IMR-90 (cell line): ENCODE data around the gene KIAA1328. TPM values are rescaled to one million over a fixed set of nuclear protein-coding genes. Genes with fewer than 3 reads are reported as not detected.

Source experiments
- ATAC-seq: fragments of 200-7000 bp; cut with Tn5 transposase; 2 replicates; pipeline ENCODE4 v1.9.1; 2020; ENCODE audit warnings: low read depth, mild to moderate bottlenecking, moderate library complexity
- BruUV-seq: library from RNA; stranded (reverse); fragments of 400-500 nt; replicated peaks from 2 replicates; lab custom pipeline; 2021; lab: Mats Ljungman, UMichigan
- CTCF ChIA-PET: fragments of 300-600 bp; formaldehyde crosslinking; extraction: SDS; loops from one replicate; lab custom pipeline; 2021; ENCODE audit warnings: antibody characterized with exemption; lab: Yijun Ruan, JAX
- POLR2A ChIA-PET: fragments of 300-600 bp; sonication (Branson Sonifier 250); formaldehyde crosslinking; loops from one replicate; lab custom pipeline; 2022; ENCODE audit warnings: antibody characterized with exemption; ENCODE audit not compliant: unreplicated experiment; lab: Charles Lee
- DNase-seq: peaks from one replicate; pipeline ENCODE4 v3.0.0; 2013
- H2AFZ ChIP-seq: replicated peaks from 2 replicates; pipeline ENCODE3; 2013; ENCODE audit warnings: low read length, mild to moderate bottlenecking; ENCODE audit not compliant: poor library complexity
- H2AK5ac ChIP-seq: 2 replicates; pipeline ENCODE4 v1.6.1; 2013; ENCODE audit warnings: low read depth, low read length, inconsistent platforms
- H2AK9ac ChIP-seq: replicated peaks from 2 replicates; pipeline ENCODE3; 2013; ENCODE audit warnings: mild to moderate bottlenecking, low read depth, low read length, moderate library complexity; ENCODE audit not compliant: poor library complexity
- H2BK120ac ChIP-seq: 2 replicates; pipeline ENCODE4 v1.6.1; 2013; ENCODE audit warnings: low read depth, low read length, inconsistent platforms
- H2BK15ac ChIP-seq: 3 replicates; pipeline ENCODE4 v1.6.1; 2013; ENCODE audit warnings: low read depth, low read length, inconsistent platforms
- H2BK20ac ChIP-seq: 2 replicates; pipeline ENCODE4 v1.6.1; 2013; ENCODE audit warnings: low read depth, mild to moderate bottlenecking, inconsistent platforms, low read length, moderate library complexity
- H2BK5ac ChIP-seq: 2 replicates; pipeline ENCODE4 v1.6.1; 2013; ENCODE audit warnings: mild to moderate bottlenecking, low read depth, low read length, inconsistent platforms; ENCODE audit not compliant: poor library complexity, severe bottlenecking
- H3K14ac ChIP-seq: replicated peaks from 2 replicates; pipeline ENCODE4 v1.6.1; 2013; ENCODE audit warnings: low read depth, low read length, inconsistent platforms
- H3K18ac ChIP-seq: 2 replicates; pipeline ENCODE4 v1.6.1; 2013; ENCODE audit warnings: low read depth, low read length, control low read depth
- H3K23ac ChIP-seq: 2 replicates; pipeline ENCODE4 v1.6.1; 2013; ENCODE audit warnings: low read depth, low read length, inconsistent platforms
- H3K27ac ChIP-seq: 2 replicates; pipeline ENCODE4 v1.5.1; 2013; ENCODE audit warnings: mild to moderate bottlenecking, control low read depth, low read length; ENCODE audit not compliant: insufficient read depth
- H3K27me3 ChIP-seq: 2 replicates; pipeline ENCODE4 v1.6.1; 2013; ENCODE audit warnings: low read length; ENCODE audit not compliant: control insufficient read depth, insufficient read depth
- H3K36me3 ChIP-seq: 2 replicates; pipeline ENCODE4 v1.6.1; 2013; ENCODE audit warnings: low read length, mixed read lengths; ENCODE audit not compliant: control insufficient read depth, insufficient read depth
- H3K4ac ChIP-seq: 2 replicates; pipeline ENCODE4 v1.6.1; 2013; ENCODE audit warnings: low read depth, low read length, inconsistent platforms
- H3K4me1 ChIP-seq: 2 replicates; pipeline ENCODE4 v1.6.1; 2013; ENCODE audit warnings: low read length, mixed read lengths; ENCODE audit not compliant: control insufficient read depth, insufficient read depth
- H3K4me2 ChIP-seq: 2 replicates; pipeline ENCODE4 v1.6.1; 2013; ENCODE audit warnings: low read depth, mild to moderate bottlenecking, control low read depth, low read length, moderate library complexity
- H3K4me3 ChIP-seq: 2 replicates; pipeline ENCODE4 v1.5.1; 2013; ENCODE audit warnings: low read depth, mild to moderate bottlenecking, control low read depth, low read length, moderate library complexity; ENCODE audit not compliant: insufficient read depth
- H3K56ac ChIP-seq: 2 replicates; pipeline ENCODE4 v1.6.1; 2013; ENCODE audit warnings: low read length, inconsistent platforms; ENCODE audit not compliant: insufficient read depth; ENCODE audit errors: extremely low read depth
- H3K79me1 ChIP-seq, 2 experiments: 2 replicates each; pipeline ENCODE4 v1.6.1; 2013; ENCODE audit warnings: low read length in 2 of 2, inconsistent platforms in 1 of 2, low read depth in 1 of 2
- H3K9ac ChIP-seq: 2 replicates; pipeline ENCODE4 v1.6.1; 2013; ENCODE audit warnings: low read depth, low read length, control low read depth
- H3K9me1 ChIP-seq: 2 replicates; pipeline ENCODE4 v1.6.1; 2013; ENCODE audit warnings: low read length, inconsistent platforms; ENCODE audit not compliant: insufficient read depth
- H3K9me3 ChIP-seq: 2 replicates; pipeline ENCODE4 v1.6.1; 2013; ENCODE audit warnings: low read length; ENCODE audit not compliant: control insufficient read depth, insufficient read depth
- H4K20me1 ChIP-seq: 2 replicates; pipeline ENCODE4 v1.6.1; 2013; ENCODE audit warnings: low read length, inconsistent platforms; ENCODE audit not compliant: insufficient read depth
- H4K5ac ChIP-seq: 2 replicates; pipeline ENCODE4 v1.6.1; 2013; ENCODE audit warnings: mild to moderate bottlenecking, low read depth, low read length, control low read depth
- H4K8ac ChIP-seq, 2 experiments: 2 replicates each; pipeline ENCODE4 v1.6.1; 2013; ENCODE audit warnings: low read depth in 2 of 2, low read length in 2 of 2, control low read depth in 1 of 2, inconsistent platforms in 1 of 2
- H4K91ac ChIP-seq: 2 replicates; pipeline ENCODE4 v1.6.1; 2013; ENCODE audit warnings: low read depth, low read length, inconsistent platforms; ENCODE audit not compliant: insufficient read depth
- CHD1 ChIP-seq: IDR thresholded peaks from 2 replicates; pipeline ENCODE4 v1.6.1; 2012; ENCODE audit warnings: low read depth, low read length, improper control_type of control experiment
- MAFK ChIP-seq: IDR thresholded peaks from 2 replicates; pipeline ENCODE4 v1.6.1; 2012; ENCODE audit warnings: low read depth, low read length, improper control_type of control experiment
- MAZ ChIP-seq: IDR thresholded peaks from 2 replicates; pipeline ENCODE4 v1.6.1; 2012; ENCODE audit warnings: low read depth, mild to moderate bottlenecking, low read length, improper control_type of control experiment, moderate library complexity, borderline replicate concordance
- RAD21 ChIP-seq: IDR thresholded peaks from 2 replicates; pipeline ENCODE4 v1.6.1; 2012; ENCODE audit warnings: low read length, improper control_type of control experiment
- RCOR1 ChIP-seq: IDR thresholded peaks from 2 replicates; pipeline ENCODE4 v1.6.1; 2012; ENCODE audit warnings: mild to moderate bottlenecking, low read length, improper control_type of control experiment; ENCODE audit not compliant: insufficient replicate concordance
- WGBS, 2 experiments: methylation state at CpG; one replicate each; pipeline versions ENCODE4 v1.1.5 to v1.1.7; 2013; ENCODE audit warnings: missing lambda C conversion rate in 2 of 2; ENCODE audit not compliant: insufficient read length in 1 of 2; ENCODE audit errors: extremely low coverage in 2 of 2; 5-methylcytosine and 5-hydroxymethylcytosine counted together
- dilution Hi-C: fragments of 300-500 bp; cut with HindIII; formaldehyde crosslinking; loops from one replicate; pipeline ENCODE4 v1.14.3; 2018; ENCODE audit warnings: low sequenced_read_pairs; ENCODE audit not compliant: unreplicated experiment
- in situ Hi-C: fragments of 300-500 bp; cut with MboI; formaldehyde crosslinking; loops from 3 replicates; pipeline ENCODE4 v1.14.3; 2019; ENCODE audit warnings: low sequenced_read_pairs, inconsistent platforms, mixed read lengths
- intact Hi-C: fragments of 100-400 bp; cut with micrococcal nuclease; formaldehyde crosslinking; loops from 2 replicates; pipeline ENCODE4 v1.10.0; 2022
- polyA plus RNA-seq, 3 experiments: library from polyadenylated mRNA; depleted of rRNA; stranded (reverse); fragments of >200 nt; gene quantifications; 2 replicates each; pipeline ENCODE4 v1.2.3, GENCODE V29; 2012; ENCODE audit warnings: low replicate concordance in 1 of 3
- total RNA-seq: library from RNA; depleted of rRNA; stranded (reverse); fragments of >200 nt; gene quantifications from 2 replicates; pipeline ENCODE4 v1.2.3, GENCODE V29; 2012

The KIAA1328 gene
- total and polyA plus RNA-seq, 2 of the 4 experiments (the other 2 are of a cell fraction), result 2.4 to 7.0 TPM

- Histone ChIP-seq H3K36me3 (no peaks in the 10 kb centered on the region), H3K9ac (no peak overlapping the region), H3K27me3 (no peaks in the 10 kb centered on the region), H3K27ac (no peak overlapping the region), H2BK120ac (no peak overlapping the region), H2AFZ (no peak overlapping the region), H2AK5ac (no peak overlapping the region), H3K4me1 (no peaks in the 10 kb centered on the region), H2BK15ac (no peak overlapping the region), H3K18ac (no peak overlapping the region), H2BK20ac (no peak overlapping the region), H3K4ac (no peak overlapping the region), H4K91ac (no peak overlapping the region), H4K5ac (no peak overlapping the region; the same call in 1 of the 2 replicates), H4K20me1 (no peaks in the 10 kb centered on the region), H3K9me3 (no peaks in the 10 kb centered on the region), H3K56ac (no peak overlapping the region), H3K4me2 (peak overlapping the region; percentile 64; the same call in 1 of the 2 replicates), H3K9me1 (peaks cover 3% of the 10 kb centered on the region; the same call in 1 of the 2 replicates), H4K8ac (no peak overlapping the region), H3K23ac (no peak overlapping the region), H2AK9ac (no peak overlapping the region), H3K14ac (no peak overlapping the region), H3K79me1 (no peaks in the 10 kb centered on the region), H2BK5ac (no peak overlapping the region), H3K4me3 (no peak overlapping the region)
- no CpG with 5 or more reads among the region's 2 CpGs for WGBS, 2 experiments
- ChIA-PET POLR2A (no interaction called here), CTCF (no interaction called here)
- TF ChIP-seq RAD21, result no peak
- no peak for TF ChIP-seq MAZ
- TF ChIP-seq MAFK, result no peak
- no peak for TF ChIP-seq CHD1
- no peak for TF ChIP-seq RCOR1
- ATAC-seq, result no peak
- BruUV-seq, result no TSS peak
- peak; percentile 17 for DNase-seq
- intact Hi-C loops (no loop called here), dilution Hi-C loops (no loop called here), in situ Hi-C loops (no loop called here)
Measured at GRCh38 chr18:36843784-36844183, 14.9 kb downstream of the KIAA1328 start.
